HG03196 (cell line): ENCODE measurements around the gene CD79A.

ENCODE experiments used
- ATAC-seq: cut with Tn5 transposase; IDR thresholded peaks from one replicate; pipeline ENCODE4 v1.9.1; 2021; ENCODE audit not compliant: unreplicated experiment

CD79A gene

GRCh38 chr19:41876847-41877832 lies at the start of gene CD79A:
CD79A (plus strand) TSS chr19:41877279; CDS start chr19:41877305, 26 bp downstream.
- peak; percentile 57 for ATAC-seq

- ATAC-seq: no peak
These were observed 38.9 kb upstream of the CD79A start for GRCh38 chr19:41837981-41838708.

GRCh38 chr19:41839211-41839610 lies 37.9 kb upstream of the CD79A start:
- ATAC-seq: no peak

GRCh38 chr19:41843371-41843770 lies 33.7 kb upstream of the CD79A start:
- ATAC-seq: no peak

GRCh38 chr19:41844601-41845000 lies 32.5 kb upstream of the CD79A start, which contains the start of gene LYPD4:
LYPD4 (minus strand) TSS chr19:41844683; CDS start chr19:41839285, 5,398 bp downstream.
- ATAC-seq: no peak

GRCh38 chr19:41845001-41845050 lies 32.3 kb upstream of the CD79A start, which contains the start of gene DMRTC2:
DMRTC2 (plus strand) TSS chr19:41845042; CDS start chr19:41847429, 2,387 bp downstream.
- no peak for ATAC-seq

- ATAC-seq: no peak
These were observed 32.0 kb upstream of the CD79A start for GRCh38 chr19:41845051-41845590.

GRCh38 chr19:41847351-41848105 lies 29.6 kb upstream of the CD79A start:
- ATAC-seq: no peak

GRCh38 chr19:41848666-41849065 lies 28.4 kb upstream of the CD79A start:
- no peak for ATAC-seq

- ATAC-seq: no peak
These were observed 28.0 kb upstream of the CD79A start for GRCh38 chr19:41849067-41849466.

- no peak for ATAC-seq
These were observed 26.7 kb upstream of the CD79A start for GRCh38 chr19:41850381-41850780.

- ATAC-seq: no peak
These were observed 25.6 kb upstream of the CD79A start for GRCh38 chr19:41851456-41851855.

GRCh38 chr19:41853344-41853743 lies 23.7 kb upstream of the CD79A start:
- ATAC-seq: no peak

- ATAC-seq: no peak
These were observed 23.3 kb upstream of the CD79A start for GRCh38 chr19:41853768-41854167.

- ATAC-seq: no peak
These were observed 17.9 kb upstream of the CD79A start for GRCh38 chr19:41859213-41859617.

- peak; percentile 84 for ATAC-seq
These were observed 17.3 kb upstream of the CD79A start, which contains the start of gene RPS19 for GRCh38 chr19:41859618-41860418. RPS19 (plus strand) TSS chr19:41860255; CDS start chr19:41860775, 520 bp downstream.

GRCh38 chr19:41860419-41861115 lies 16.5 kb upstream of the CD79A start:
- ATAC-seq: peak; percentile 2

GRCh38 chr19:41861116-41861768 lies 15.8 kb upstream of the CD79A start:
- ATAC-seq: no peak

- no peak for ATAC-seq
These were observed 15.2 kb upstream of the CD79A start for GRCh38 chr19:41861846-41862245.
